Breast epithelium (tissue), 3 donors: ENCODE results near the gene MACROD2.

ENCODE experiments used
- POLR2A ChIP-seq: fragments of 450-650 bp; IDR thresholded peaks from one replicate; pipeline ENCODE4 v1.6.1; 2016; ENCODE audit warnings: antibody characterized with exemption, mild to moderate bottlenecking, moderate library complexity
- POLR2AphosphoS5 ChIP-seq, 3 donors: sonication (generic); formaldehyde crosslinking; IDR thresholded peaks; one replicate each; pipeline ENCODE4 v1.6.1; 2017; ENCODE audit warnings: antibody characterized with exemption in 3 of 3
- TF ChIP-seq, protein P1 (sequence below), 3 donors: fragments of 450-650 bp; IDR thresholded peaks; one replicate each; pipeline ENCODE4 v1.5.1; 2016 to 2017; ENCODE audit warnings: antibody characterized with exemption in 3 of 3, mild to moderate bottlenecking in 3 of 3, moderate library complexity in 3 of 3

DNA sequence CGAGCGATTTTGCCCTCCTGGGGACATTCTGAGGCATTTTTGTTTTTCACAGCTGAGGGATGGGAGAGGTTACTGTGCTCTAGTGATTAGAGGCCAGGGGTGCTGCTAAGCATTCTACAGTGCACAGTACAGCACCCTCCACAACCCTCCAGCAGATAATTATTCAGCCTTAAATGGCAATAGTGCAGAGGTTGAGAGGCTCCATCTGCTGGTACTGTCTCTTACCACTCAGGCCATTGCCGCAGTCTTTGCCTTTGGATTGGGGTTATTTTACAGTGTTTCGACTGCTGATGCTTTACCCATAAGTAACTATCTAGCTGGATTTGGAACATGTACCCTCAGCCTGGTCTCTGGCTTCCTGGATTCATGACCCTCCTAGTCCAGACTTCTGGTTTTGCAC, 1872.6 kb downstream of the MACROD2 start:
- TF ChIP-seq, protein P1, sequence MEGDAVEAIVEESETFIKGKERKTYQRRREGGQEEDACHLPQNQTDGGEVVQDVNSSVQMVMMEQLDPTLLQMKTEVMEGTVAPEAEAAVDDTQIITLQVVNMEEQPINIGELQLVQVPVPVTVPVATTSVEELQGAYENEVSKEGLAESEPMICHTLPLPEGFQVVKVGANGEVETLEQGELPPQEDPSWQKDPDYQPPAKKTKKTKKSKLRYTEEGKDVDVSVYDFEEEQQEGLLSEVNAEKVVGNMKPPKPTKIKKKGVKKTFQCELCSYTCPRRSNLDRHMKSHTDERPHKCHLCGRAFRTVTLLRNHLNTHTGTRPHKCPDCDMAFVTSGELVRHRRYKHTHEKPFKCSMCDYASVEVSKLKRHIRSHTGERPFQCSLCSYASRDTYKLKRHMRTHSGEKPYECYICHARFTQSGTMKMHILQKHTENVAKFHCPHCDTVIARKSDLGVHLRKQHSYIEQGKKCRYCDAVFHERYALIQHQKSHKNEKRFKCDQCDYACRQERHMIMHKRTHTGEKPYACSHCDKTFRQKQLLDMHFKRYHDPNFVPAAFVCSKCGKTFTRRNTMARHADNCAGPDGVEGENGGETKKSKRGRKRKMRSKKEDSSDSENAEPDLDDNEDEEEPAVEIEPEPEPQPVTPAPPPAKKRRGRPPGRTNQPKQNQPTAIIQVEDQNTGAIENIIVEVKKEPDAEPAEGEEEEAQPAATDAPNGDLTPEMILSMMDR (IDR thresholded peaks at IDR 0.05), result no peak
- no peak for TF ChIP-seq POLR2A
- no peak for TF ChIP-seq POLR2AphosphoS5 (IDR thresholded peaks at IDR 0.05)
